K562 (cell line): ENCODE measurements around the gene OR10W1.

ENCODE experiments used
- CTCF ChIP-seq, 3 experiments: IDR thresholded peaks in 2 of 3; conservative IDR thresholded peaks in 1 of 3; 2 replicates each; pipeline ENCODE4 v1.5.1; 2011 to 2012; ENCODE audit warnings: low read length in 3 of 3, mild to moderate bottlenecking in 3 of 3, control low read depth in 2 of 3, improper control_type of control experiment in 1 of 3, inconsistent platforms in 1 of 3, low read depth in 1 of 3, mixed read lengths in 1 of 3, moderate library complexity in 1 of 3; ENCODE audit not compliant: insufficient read depth in 2 of 3
- POLR2A ChIP-seq: fragments of 450-650 bp; conservative IDR thresholded peaks from 2 replicates; pipeline ENCODE4 v1.6.1; 2016
- PREB ChIP-seq: sonication (generic); formaldehyde crosslinking; IDR thresholded peaks from 2 replicates; pipeline ENCODE4 v1.8.1; 2023; ENCODE audit warnings: mild to moderate bottlenecking, missing genetic modification reagents
- SNAPC5 ChIP-seq: fragments of 250-450 bp; sonication (Bioruptor Pico); IDR thresholded peaks from 2 replicates; pipeline ENCODE4 v1.8.0; 2021; ENCODE audit warnings: moderate library complexity, mild to moderate bottlenecking, inconsistent platforms
- THRA ChIP-seq: fragments of 450-650 bp; IDR thresholded peaks from 2 replicates; pipeline ENCODE4 v1.6.1; 2017; ENCODE audit warnings: mild to moderate bottlenecking, moderate library complexity

- no peak for TF ChIP-seq PREB
- no peak for TF ChIP-seq THRA
- no peak for TF ChIP-seq SNAPC5 (CRISPR knock-in tag)
- no peak for TF ChIP-seq CTCF (IDR thresholded peaks at IDR 0.05 in 2 of 3, conservative IDR thresholded peaks at IDR 0.05 in 1 of 3; ENCODE audit: insufficient read depth in 2 of 3, low read depth in 1 of 3, low read length in 3 of 3)
- no peak for TF ChIP-seq POLR2A
Observed at GRCh38 chr11:58243954-58244353, 24.1 kb downstream of the OR10W1 start.
